Left lung (tissue), 10 donors: Measurements from ENCODE around the gene TNIK. TPM values are rescaled to one million over a fixed set of nuclear protein-coding genes. Genes with fewer than 3 reads are reported as not detected.

Experiments used
- ATAC-seq: fragments of 200-7000 bp; cut with Tn5 transposase; one replicate; pipeline ENCODE4 v1.9.1; 2020; ENCODE audit warnings: moderate library complexity
- DNase-seq, 4 donors: peaks; one replicate each; pipeline ENCODE4 v3.0.0-alpha.2; 2013 to 2020
- H3K27ac ChIP-seq, 2 donors: fragments of 200-600 bp; sonication (generic) in 1 of 2; one replicate each; pipeline versions ENCODE4 v1.5.0 to v1.8.0; 2020 to 2021
- H3K27me3 ChIP-seq, 2 donors: fragments of 200-600 bp; sonication (generic) in 1 of 2; one replicate each; pipeline versions ENCODE4 v1.5.0 to v1.8.0; 2020 to 2021
- H3K36me3 ChIP-seq, 2 donors: fragments of 200-600 bp; sonication (generic) in 1 of 2; one replicate each; pipeline versions ENCODE4 v1.5.0 to v1.8.0; 2020 to 2021
- H3K4me1 ChIP-seq, 2 donors: fragments of 200-600 bp; one replicate each; pipeline ENCODE4 v1.8.0; 2021
- H3K4me3 ChIP-seq, 2 donors: fragments of 200-600 bp; sonication (generic) in 1 of 2; one replicate each; pipeline versions ENCODE4 v1.5.0 to v1.8.0; 2020 to 2021; ENCODE audit warnings: mild to moderate bottlenecking in 1 of 2
- H3K9me3 ChIP-seq, 2 donors: fragments of 200-600 bp; sonication (generic) in 1 of 2; one replicate each; pipeline versions ENCODE4 v1.5.0 to v1.8.0; 2020 to 2021
- CTCF ChIP-seq, 2 donors: fragments of 200-600 bp; sonication (generic) in 1 of 2; IDR thresholded peaks; one replicate each; pipeline versions ENCODE4 v1.5.0 to v1.8.0; 2021; ENCODE audit warnings: antibody characterized with exemption in 2 of 2
- intact Hi-C, 2 donors: fragments of 100-400 bp; cut with DNase I; formaldehyde crosslinking; loops; one replicate each; pipeline versions ENCODE4 v1.11.2 to v1.14.2; 2022
- polyA plus RNA-seq, 6 donors: library from polyadenylated mRNA; unstranded; fragments of 120-200 nt; gene quantifications; one replicate each; pipeline ENCODE4 v1.2.1, GENCODE V29; 2013; ENCODE audit not compliant: insufficient read length in 6 of 6
- total RNA-seq, 2 donors: library from RNA; stranded (reverse); fragmentation: NEBNext Ultra II Directional; extraction: Animal tissue kit (Norgen Biotek cat#: 25700); gene quantifications; one replicate each; pipeline ENCODE4 v1.2.1, GENCODE V29; 2021
- donor health status: DM: no; HTN: yes; CAD: no.
- donor health status: DM: no; HTN: no; CAD: no.

The TNIK gene
- total and polyA plus RNA-seq, 8 donors = 14.8 to 42.0 (median 17.4) TPM

- no peak for ATAC-seq
- H3K9me3 ChIP-seq = no peaks in the 10 kb centered on the region
- H3K4me3 ChIP-seq = no peak overlapping the region
- peaks cover 0 to 28% of the 10 kb centered on the region in 2 donors for H3K36me3 ChIP-seq
- no peak overlapping the region for H3K27ac ChIP-seq
- no peak for DNase-seq
- no peaks in the 10 kb centered on the region for H3K27me3 ChIP-seq
- no peak for TF ChIP-seq CTCF (IDR thresholded peaks at IDR 0.05)
- intact Hi-C loops = no loop called here
- H3K4me1 ChIP-seq = no peaks in the 10 kb centered on the region
Observed at GRCh38 chr3:171138027-171138426, 322.2 kb downstream of the TNIK start.

GRCh38 chr3:171135549-171135948, 324.7 kb downstream of the TNIK start:
- TF ChIP-seq CTCF (IDR thresholded peaks at IDR 0.05) = no peak
- DNase-seq = no peak
- ATAC-seq = no peak
- Histone ChIP-seq H3K4me3 (no peak overlapping the region), H3K27ac (no peak overlapping the region), H3K27me3 (no peaks in the 10 kb centered on the region), H3K4me1 (no peaks in the 10 kb centered on the region), H3K9me3 (no peaks in the 10 kb centered on the region), H3K36me3 (peaks cover 0 to 24% of the 10 kb centered on the region in 2 donors)
- intact Hi-C loops = no loop called here

- Histone ChIP-seq H3K27me3 (no peaks in the 10 kb centered on the region), H3K9me3 (no peaks in the 10 kb centered on the region), H3K4me1 (no peaks in the 10 kb centered on the region), H3K4me3 (no peak overlapping the region), H3K36me3 (peaks cover 0 to 13% of the 10 kb centered on the region in 2 donors), H3K27ac (no peak overlapping the region)
- no peak for TF ChIP-seq CTCF (IDR thresholded peaks at IDR 0.05)
- peak in 1 of 4 donors; percentile 23 for DNase-seq
- intact Hi-C loops = no loop called here
- no peak for ATAC-seq
Observed at GRCh38 chr3:171133796-171134569, 326.2 kb downstream of the TNIK start.

GRCh38 chr3:171133337-171133736, 326.9 kb downstream of the TNIK start:
- ATAC-seq = no peak
- intact Hi-C loops = no loop called here

More at GRCh38 chr3:171133337-171133736, 326.9 kb downstream of the TNIK start:
- DNase-seq = no peak
- Histone ChIP-seq H3K4me3 (no peak overlapping the region), H3K27me3 (no peaks in the 10 kb centered on the region), H3K9me3 (no peaks in the 10 kb centered on the region), H3K27ac (no peak overlapping the region), H3K4me1 (no peaks in the 10 kb centered on the region), H3K36me3 (peaks cover 0 to 16% of the 10 kb centered on the region in 2 donors)
- TF ChIP-seq CTCF (IDR thresholded peaks at IDR 0.05) = no peak
